Neuronal stem cell (in vitro differentiated cells): ENCODE results near the gene PDGFB.
A peak's percentile ranks its signal among the peaks of the same experiment; 100 is the strongest.

Experiments used
- DNase-seq: peaks from one replicate; pipeline ENCODE4 v3.0.0-alpha.2; 2013; ENCODE audit warnings: low spot score
- H2AFZ ChIP-seq: one replicate; pipeline ENCODE4 v1.6.1; 2013; ENCODE audit warnings: mild to moderate bottlenecking, low read length, inconsistent platforms
- H2AK5ac ChIP-seq: 2 replicates; pipeline ENCODE4 v1.6.1; 2013; ENCODE audit warnings: low read depth, mild to moderate bottlenecking, inconsistent platforms, low read length, moderate library complexity, mixed read lengths
- H2BK120ac ChIP-seq: 2 replicates; pipeline ENCODE4 v1.6.1; 2013; ENCODE audit warnings: low read depth, mild to moderate bottlenecking, inconsistent platforms, low read length, moderate library complexity, mixed read lengths
- H2BK12ac ChIP-seq: one replicate; pipeline ENCODE4 v1.6.1; 2013; ENCODE audit warnings: low read length, inconsistent platforms
- H2BK15ac ChIP-seq: 2 replicates; pipeline ENCODE4 v1.6.1; 2013; ENCODE audit warnings: mild to moderate bottlenecking, low read length, inconsistent platforms, mixed read lengths
- H2BK5ac ChIP-seq: one replicate; pipeline ENCODE4 v1.6.1; 2013; ENCODE audit warnings: inconsistent platforms, mild to moderate bottlenecking, low read length, moderate library complexity
- H3K14ac ChIP-seq: one replicate; pipeline ENCODE4 v1.6.1; 2013; ENCODE audit warnings: low read length, inconsistent platforms
- H3K18ac ChIP-seq: 2 replicates; pipeline ENCODE4 v1.6.1; 2013; ENCODE audit warnings: low read length, inconsistent platforms
- H3K23ac ChIP-seq: 2 replicates; pipeline ENCODE4 v1.6.1; 2013; ENCODE audit warnings: low read depth, mild to moderate bottlenecking, mixed read lengths, low read length, inconsistent platforms; ENCODE audit not compliant: poor library complexity
- H3K27ac ChIP-seq: replicated peaks from 3 replicates; pipeline ENCODE4 v1.5.1; 2013; ENCODE audit warnings: low read length, inconsistent platforms
- H3K27me3 ChIP-seq, 3 experiments: 2 replicates each; pipeline ENCODE4 v1.6.1; 2013; ENCODE audit warnings: low read length in 3 of 3, mild to moderate bottlenecking in 2 of 3, inconsistent platforms in 1 of 3, low read depth in 1 of 3, mixed read lengths in 1 of 3, moderate library complexity in 1 of 3; ENCODE audit not compliant: control insufficient read depth in 3 of 3, insufficient read depth in 3 of 3
- H3K36me3 ChIP-seq, 2 donors: replicated peaks in 1 of 2; 2 replicates each; pipeline ENCODE4 v1.6.1; 2013; ENCODE audit warnings: low read length in 2 of 2; ENCODE audit not compliant: control insufficient read depth in 2 of 2, insufficient read depth in 2 of 2
- H3K4ac ChIP-seq: 2 replicates; pipeline ENCODE4 v1.6.1; 2013; ENCODE audit warnings: inconsistent platforms, mild to moderate bottlenecking, low read length, moderate library complexity
- H3K4me1 ChIP-seq, 2 donors: 1 replicate in 1 of 2; 2 replicates in 1 of 2; pipeline ENCODE4 v1.6.1; 2013; ENCODE audit warnings: low read length in 2 of 2, low read depth in 1 of 2; ENCODE audit not compliant: control insufficient read depth in 2 of 2, insufficient read depth in 1 of 2
- H3K4me2 ChIP-seq: one replicate; pipeline ENCODE4 v1.6.1; 2013; ENCODE audit warnings: mild to moderate bottlenecking, low read length, inconsistent platforms; ENCODE audit not compliant: insufficient read depth, poor library complexity, severe bottlenecking
- H3K4me3 ChIP-seq, 2 donors: 2 replicates each; pipeline ENCODE4 v1.5.1; 2013; ENCODE audit warnings: low read length in 2 of 2, mild to moderate bottlenecking in 2 of 2, inconsistent platforms in 1 of 2, moderate library complexity in 1 of 2
- H3K79me1 ChIP-seq: one replicate; pipeline ENCODE4 v1.6.1; 2013; ENCODE audit warnings: low read depth, mild to moderate bottlenecking, inconsistent platforms, low read length, moderate library complexity
- H3K9ac ChIP-seq: one replicate; pipeline ENCODE4 v1.6.1; 2013; ENCODE audit warnings: mild to moderate bottlenecking, low read depth, low read length, inconsistent platforms; ENCODE audit not compliant: poor library complexity
- H3K9me3 ChIP-seq, 2 donors: replicated peaks in 1 of 2; 2 replicates each; pipeline versions ENCODE3 to v1.6.1; 2013; ENCODE audit warnings: low read length in 2 of 2, mild to moderate bottlenecking in 2 of 2, inconsistent platforms in 1 of 2, low read depth in 1 of 2, mixed read lengths in 1 of 2, moderate library complexity in 1 of 2; ENCODE audit not compliant: control insufficient read depth in 2 of 2, insufficient read depth in 1 of 2
- H4K8ac ChIP-seq: one replicate; pipeline ENCODE4 v1.6.1; 2013; ENCODE audit warnings: low read depth, mild to moderate bottlenecking, inconsistent platforms, low read length, moderate library complexity
- H4K91ac ChIP-seq: one replicate; pipeline ENCODE4 v1.6.1; 2013; ENCODE audit warnings: low read length, low read depth, mild to moderate bottlenecking, inconsistent platforms; ENCODE audit not compliant: poor library complexity
- WGBS, 2 donors: extraction: QIAGEN DNeasy Blood & Tissue Kit; methylation state at CpG; one replicate each; pipeline ENCODE4 v1.1.7; 2013; ENCODE audit warnings: missing lambda C conversion rate in 2 of 2, mixed read lengths in 1 of 2; ENCODE audit not compliant: insufficient read length in 2 of 2, insufficient replicate concordance in 1 of 2; ENCODE audit errors: extremely low coverage in 2 of 2; 5-methylcytosine and 5-hydroxymethylcytosine counted together

PDGFB gene

DNA sequence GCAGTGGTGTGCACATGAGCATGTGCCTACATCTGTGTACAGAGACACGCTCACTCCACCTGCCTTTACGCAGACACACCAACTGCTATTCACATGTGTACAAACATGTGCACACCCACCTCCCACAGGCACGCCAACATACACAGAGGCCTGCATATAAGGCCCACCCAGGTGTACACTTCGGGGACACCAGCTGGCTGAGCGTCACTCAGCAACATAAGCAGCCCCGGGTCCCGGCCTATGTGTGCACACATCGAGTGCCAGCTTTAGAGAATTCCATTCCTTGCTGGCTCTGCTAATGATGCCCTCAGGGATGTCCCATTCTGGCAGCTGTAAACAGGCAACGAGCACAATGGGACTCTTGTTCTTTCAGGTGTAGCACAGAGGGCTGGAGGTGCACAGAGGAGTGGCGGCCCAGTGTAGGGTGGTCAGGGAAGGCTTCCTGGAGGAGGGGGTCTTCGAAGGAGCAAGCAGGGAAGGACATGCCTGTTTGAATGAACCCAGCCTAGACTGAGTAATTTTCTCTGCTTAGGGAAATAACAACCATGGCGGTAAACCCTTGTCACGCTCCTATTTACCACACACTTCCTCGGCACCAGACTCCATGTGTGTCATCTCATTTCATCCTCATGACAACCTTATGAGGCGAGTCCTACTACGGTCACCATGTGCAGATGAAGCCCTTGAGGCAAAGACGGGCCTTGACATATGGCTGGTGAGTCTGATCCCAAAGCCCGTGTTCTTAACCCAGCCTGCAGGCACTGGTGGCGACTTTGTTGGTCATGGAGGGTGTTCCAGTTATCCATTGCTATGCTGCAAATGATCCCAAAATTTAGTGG lies 39.6 kb upstream of the PDGFB start:
- Histone ChIP-seq H2BK15ac (no peak overlapping the region), H3K4me2 (no peak overlapping the region), H2BK5ac (no peak overlapping the region), H2AK5ac (peak overlapping the region; percentile 92), H4K91ac (no peak overlapping the region), H3K23ac (peak overlapping the region; percentile 21), H2BK120ac (no peak overlapping the region), H3K79me1 (no peaks in the 10 kb centered on the region), H3K27ac (no peak overlapping the region), H3K4me3 (no peak overlapping the region), H3K4ac (peak overlapping the region; percentile 32), H2AFZ (no peak overlapping the region), H3K27me3 (no peaks in the 10 kb centered on the region), H3K36me3 (no peaks in the 10 kb centered on the region), H3K4me1 (peaks cover 7 to 22% of the 10 kb centered on the region in 2 donors), H3K14ac (peak overlapping the region; percentile 57), H4K8ac (no peak overlapping the region), H3K9me3 (peaks cover 0 to 6% of the 10 kb centered on the region in 2 donors), H3K18ac (no peak overlapping the region), H2BK12ac (peak overlapping the region; percentile 89), H3K9ac (no peak overlapping the region)
- no CpG with 5 or more reads among the region's 19 CpGs for WGBS, 2 donors
- no peak for DNase-seq

- Histone ChIP-seq H3K27me3 (no peaks in the 10 kb centered on the region), H4K8ac (no peak overlapping the region), H2BK120ac (peak overlapping the region; percentile 74), H3K36me3 (no peaks in the 10 kb centered on the region), H2BK5ac (peak overlapping the region; percentile 10), H2AFZ (peak overlapping the region; percentile 47), H3K14ac (peak overlapping the region; percentile 57), H3K9me3 (peaks cover 0 to 6% of the 10 kb centered on the region in 2 donors), H4K91ac (no peak overlapping the region), H3K79me1 (no peaks in the 10 kb centered on the region), H3K4me3 (no peak overlapping the region), H3K9ac (no peak overlapping the region), H3K18ac (peak overlapping the region; percentile 88), H3K23ac (peak overlapping the region; percentile 21), H3K27ac (no peak overlapping the region), H2BK12ac (peak overlapping the region; percentile 89), H3K4me2 (no peak overlapping the region), H2AK5ac (peak overlapping the region; percentile 92), H2BK15ac (peak overlapping the region; percentile 90), H3K4me1 (peaks cover 10 to 22% of the 10 kb centered on the region in 2 donors), H3K4ac (peak overlapping the region; percentile 32)
- WGBS, 2 donors, result no CpG with 5 or more reads among the region's 27 CpGs
- DNase-seq, result no peak
These were observed 38.8 kb upstream of the PDGFB start for GRCh38 chr22:39283322-39284141.

DNA sequence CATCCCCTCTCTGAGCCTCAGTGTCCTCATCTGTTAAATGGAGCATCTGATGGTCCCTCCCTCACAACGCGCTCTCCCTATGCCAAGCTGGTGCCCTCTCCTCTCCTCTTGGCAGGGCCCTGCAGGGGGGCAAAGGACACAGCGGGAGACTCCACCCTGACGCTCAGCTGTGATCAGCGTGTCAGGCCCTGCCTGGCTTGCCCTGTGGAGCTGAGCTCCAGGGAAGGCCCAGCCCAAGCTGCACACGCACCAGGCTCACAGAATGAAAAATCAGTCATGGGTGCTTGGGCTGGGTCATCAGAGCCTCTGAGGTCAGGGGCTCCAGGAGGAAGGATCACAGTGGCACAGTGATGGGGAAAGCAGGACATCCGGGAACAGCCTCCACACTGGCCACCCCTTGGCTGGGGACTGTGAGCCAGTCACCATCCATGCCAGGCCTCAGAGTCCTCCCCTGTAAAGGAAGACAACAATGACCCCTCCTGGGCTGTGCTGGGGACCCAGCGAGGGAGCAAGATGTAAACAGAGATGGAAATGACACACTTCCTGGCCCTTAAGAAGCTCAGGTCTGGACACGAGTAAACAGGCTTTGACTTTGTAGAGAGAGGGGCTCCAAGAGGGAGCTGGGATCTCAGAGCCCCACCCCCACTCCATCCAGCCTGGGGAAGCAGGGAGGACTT lies 38.0 kb upstream of the PDGFB start:
- peak overlapping the region; percentile 63 for H3K14ac ChIP-seq
- H4K91ac ChIP-seq, result no peak overlapping the region
- no peak overlapping the region for H3K9ac ChIP-seq
- H3K18ac ChIP-seq, result peak overlapping the region; percentile 84
- peak overlapping the region; percentile 74 for H2BK120ac ChIP-seq
- peak overlapping the region; percentile 47 for H2AFZ ChIP-seq
- no peaks in the 10 kb centered on the region for H3K36me3 ChIP-seq
- no peak for DNase-seq
- H3K27ac ChIP-seq, result no peak overlapping the region
- H3K23ac ChIP-seq, result peak overlapping the region; percentile 21
- H2BK15ac ChIP-seq, result peak overlapping the region; percentile 46
- no peaks in the 10 kb centered on the region for H3K27me3 ChIP-seq
- peak overlapping the region; percentile 52 for H4K8ac ChIP-seq
- no peaks in the 10 kb centered on the region for H3K79me1 ChIP-seq
- H2AK5ac ChIP-seq, result peak overlapping the region; percentile 92
- no peak overlapping the region for H3K4me2 ChIP-seq
- peak overlapping the region; percentile 10 for H2BK5ac ChIP-seq
- no CpG with 5 or more reads among the region's 9 CpGs for WGBS, 2 donors
- H2BK12ac ChIP-seq, result peak overlapping the region; percentile 89
- peaks cover 0 to 6% of the 10 kb centered on the region in 2 donors for H3K9me3 ChIP-seq
- peak overlapping the region; percentile 41 for H3K4ac ChIP-seq
- peaks cover 10 to 22% of the 10 kb centered on the region in 2 donors for H3K4me1 ChIP-seq
- H3K4me3 ChIP-seq, result no peak overlapping the region
